ENCODE measurements around the gene ZBTB20. TPM values are rescaled to one million over a fixed set of nuclear protein-coding genes. Genes with fewer than 3 reads are reported as not detected.

Gene ZBTB20
- total RNA-seq, 4 donors from 2014 or later = 148 to 242 (median 188) TPM

DNA sequence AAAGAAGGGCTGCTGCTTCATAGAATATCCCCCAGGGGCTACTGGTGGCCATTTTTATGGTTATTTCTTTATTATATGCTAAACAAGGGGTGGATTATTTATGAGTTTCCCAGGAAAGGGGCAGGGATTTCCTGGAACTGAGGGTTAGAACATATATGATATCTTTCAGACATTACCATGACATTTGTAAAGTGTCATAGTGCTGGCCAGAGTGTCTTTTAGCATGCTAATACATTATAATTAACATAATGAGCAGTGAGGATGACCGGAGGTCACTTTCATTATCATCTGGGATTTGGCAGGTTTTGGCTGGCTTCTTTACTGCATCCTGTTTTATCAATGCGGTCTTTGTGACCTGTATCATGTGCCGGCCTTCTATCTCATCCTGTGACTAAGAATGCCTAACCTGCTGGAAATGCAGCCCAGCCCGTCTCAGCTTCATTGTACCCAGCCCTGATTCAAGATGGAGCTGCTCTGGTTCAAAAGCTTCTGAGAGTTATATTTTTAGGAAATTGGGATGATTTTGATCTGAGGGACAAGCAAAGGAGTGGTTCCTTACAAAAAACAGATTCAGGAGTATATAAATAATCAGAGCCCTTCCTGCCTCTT is 9.1 kb upstream of the ZBTB20 start:
- no peaks in the 10 kb centered on the region for H3K36me3 ChIP-seq
- H3K9me3 ChIP-seq = no peaks in the 10 kb centered on the region
- no peak overlapping the region for H3K27ac ChIP-seq
- no peaks in the 10 kb centered on the region for H3K27me3 ChIP-seq
- H3K4me3 ChIP-seq (replicated peaks in 1 of 3) = no peak overlapping the region
- DNase-seq = no peak
- no peaks in the 10 kb centered on the region for H3K4me1 ChIP-seq
- TF ChIP-seq POLR2A (IDR thresholded peaks at IDR 0.05) = no peak
- TF ChIP-seq, protein P1, sequence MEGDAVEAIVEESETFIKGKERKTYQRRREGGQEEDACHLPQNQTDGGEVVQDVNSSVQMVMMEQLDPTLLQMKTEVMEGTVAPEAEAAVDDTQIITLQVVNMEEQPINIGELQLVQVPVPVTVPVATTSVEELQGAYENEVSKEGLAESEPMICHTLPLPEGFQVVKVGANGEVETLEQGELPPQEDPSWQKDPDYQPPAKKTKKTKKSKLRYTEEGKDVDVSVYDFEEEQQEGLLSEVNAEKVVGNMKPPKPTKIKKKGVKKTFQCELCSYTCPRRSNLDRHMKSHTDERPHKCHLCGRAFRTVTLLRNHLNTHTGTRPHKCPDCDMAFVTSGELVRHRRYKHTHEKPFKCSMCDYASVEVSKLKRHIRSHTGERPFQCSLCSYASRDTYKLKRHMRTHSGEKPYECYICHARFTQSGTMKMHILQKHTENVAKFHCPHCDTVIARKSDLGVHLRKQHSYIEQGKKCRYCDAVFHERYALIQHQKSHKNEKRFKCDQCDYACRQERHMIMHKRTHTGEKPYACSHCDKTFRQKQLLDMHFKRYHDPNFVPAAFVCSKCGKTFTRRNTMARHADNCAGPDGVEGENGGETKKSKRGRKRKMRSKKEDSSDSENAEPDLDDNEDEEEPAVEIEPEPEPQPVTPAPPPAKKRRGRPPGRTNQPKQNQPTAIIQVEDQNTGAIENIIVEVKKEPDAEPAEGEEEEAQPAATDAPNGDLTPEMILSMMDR (IDR thresholded peaks at IDR 0.05) = no peak
- 72 to 83% methylated on average over 4 of the region's 4 CpGs for WGBS, 2 donors
- intact Hi-C loops (cut with DNase I) = no loop called here

DNA sequence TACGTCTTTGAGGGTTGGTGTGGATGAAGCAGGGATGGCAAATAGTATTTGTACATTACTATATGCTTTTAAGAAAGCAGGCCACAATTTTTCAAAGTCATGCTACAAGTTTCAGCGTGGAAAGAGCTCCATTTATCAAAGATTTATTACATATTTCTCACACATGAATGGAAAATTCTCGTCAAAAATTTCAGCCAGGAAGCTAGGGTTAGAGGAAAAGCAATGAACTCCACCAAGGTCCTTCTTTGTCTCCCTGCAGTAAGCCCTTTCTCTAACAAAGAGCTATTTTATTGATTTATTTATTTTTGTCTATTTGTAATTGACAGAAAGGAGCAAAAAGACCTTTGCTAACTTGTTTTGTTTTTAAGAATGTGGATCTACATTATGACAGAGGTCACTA is 7.5 kb upstream of the ZBTB20 start:
- DNase-seq = no peak
- Histone ChIP-seq H3K9me3 (no peaks in the 10 kb centered on the region), H3K27me3 (no peaks in the 10 kb centered on the region), H3K27ac (no peak overlapping the region), H3K4me1 (no peaks in the 10 kb centered on the region), H3K36me3 (no peaks in the 10 kb centered on the region), H3K4me3 (replicated peaks in 1 of 3) (no peak overlapping the region)
- TF ChIP-seq, protein P1 (IDR thresholded peaks at IDR 0.05) = no peak
- no peak for TF ChIP-seq POLR2A (IDR thresholded peaks at IDR 0.05)
- intact Hi-C loops (cut with DNase I) = no loop called here
- WGBS, 2 donors = 72 to 82% methylated on average over 3 of the region's 3 CpGs

DNA sequence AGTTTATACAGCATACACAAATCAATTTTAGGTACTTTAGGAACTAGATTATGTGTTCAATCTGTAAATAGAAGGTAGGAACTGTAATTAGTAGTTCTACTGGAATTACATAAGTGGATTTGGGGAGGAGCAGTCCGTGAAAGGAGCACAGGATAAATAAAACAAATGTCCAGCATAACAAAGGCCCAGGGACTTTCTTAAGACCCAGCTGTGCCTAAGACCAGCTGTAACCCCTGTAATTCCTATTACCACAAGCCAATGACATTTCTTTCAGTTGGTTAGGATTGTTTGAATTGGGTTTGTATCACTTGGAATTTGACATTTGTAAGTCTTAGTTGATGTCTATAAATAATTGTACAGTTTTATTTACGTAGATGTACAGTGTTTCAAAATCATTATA is 4.8 kb upstream of the ZBTB20 start:
- H3K4me1 ChIP-seq = peaks cover 0 to 4% of the 10 kb centered on the region in 2 donors
- no peak overlapping the region for H3K27ac ChIP-seq
- no peaks in the 10 kb centered on the region for H3K36me3 ChIP-seq
- no peaks in the 10 kb centered on the region for H3K27me3 ChIP-seq
- 80 to 92% methylated on average over 2 of the region's 2 CpGs for WGBS, 2 donors
- TF ChIP-seq, protein P1 (IDR thresholded peaks at IDR 0.05) = no peak
- TF ChIP-seq POLR2A (IDR thresholded peaks at IDR 0.05) = no peak
- intact Hi-C loops (cut with DNase I) = no loop called here
- no peak overlapping the region for H3K4me3 ChIP-seq (replicated peaks in 1 of 3)
- H3K9me3 ChIP-seq = no peaks in the 10 kb centered on the region
- no peak for DNase-seq

DNA sequence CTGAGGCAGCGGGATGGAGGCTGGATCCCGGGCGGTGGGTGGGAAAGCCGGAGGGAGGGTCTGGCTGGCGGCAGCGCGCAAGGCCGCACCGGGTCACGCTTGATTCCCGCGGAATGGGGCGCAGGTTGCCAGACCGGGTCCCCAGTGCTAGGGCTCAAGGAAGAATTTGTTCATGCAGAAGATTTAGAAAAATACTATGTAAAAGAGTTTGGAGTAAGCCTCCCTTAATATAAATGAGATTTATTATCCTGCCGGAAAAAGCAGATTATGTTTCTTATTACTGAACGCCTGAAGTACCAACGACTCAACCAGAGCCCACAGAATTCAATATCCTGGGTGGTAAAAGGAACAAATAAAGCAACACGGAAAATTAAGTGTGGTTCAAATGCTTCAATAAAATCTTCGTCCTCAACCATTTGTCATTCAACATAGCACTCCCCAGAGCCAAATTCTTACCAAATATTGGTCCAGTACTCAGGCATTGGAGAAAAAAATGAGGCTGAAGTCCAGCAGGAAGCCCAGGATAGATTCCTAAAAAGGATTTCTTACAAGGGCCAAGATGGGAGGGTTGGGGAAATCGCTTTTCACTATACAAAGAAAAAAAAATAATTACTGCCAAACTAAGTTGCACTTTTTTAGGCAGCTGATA is 1.2 kb upstream of the ZBTB20 start:
- DNase-seq = no peak
- Histone ChIP-seq H3K9me3 (no peaks in the 10 kb centered on the region), H3K27ac (peak overlapping the region; percentile 98 to 99 (median 98)), H3K4me3 (replicated peaks in 1 of 3) (peak overlapping the region; percentile 2 to 63 (median 51)), H3K27me3 (no peaks in the 10 kb centered on the region), H3K4me1 (peaks cover 0 to 10% of the 10 kb centered on the region in 2 donors), H3K36me3 (no peaks in the 10 kb centered on the region)
- TF ChIP-seq, protein P1 (IDR thresholded peaks at IDR 0.05) = no peak
- peak in 1 of 2 donors; percentile 14 for TF ChIP-seq POLR2A (IDR thresholded peaks at IDR 0.05)
- intact Hi-C loops (cut with DNase I) = no loop called here
- 1 to 2% methylated on average over 20 of the region's 20 CpGs for WGBS, 2 donors

Measured in thyroid gland (tissue), 4 donors.